ENCODE data around the gene RSPO4.
"Not testable (repeated sequence)": the region's sequence is repeated elsewhere in the genome, so short reads cannot be mapped to it uniquely, and the experiment has no call there.

Gene RSPO4

DNA sequence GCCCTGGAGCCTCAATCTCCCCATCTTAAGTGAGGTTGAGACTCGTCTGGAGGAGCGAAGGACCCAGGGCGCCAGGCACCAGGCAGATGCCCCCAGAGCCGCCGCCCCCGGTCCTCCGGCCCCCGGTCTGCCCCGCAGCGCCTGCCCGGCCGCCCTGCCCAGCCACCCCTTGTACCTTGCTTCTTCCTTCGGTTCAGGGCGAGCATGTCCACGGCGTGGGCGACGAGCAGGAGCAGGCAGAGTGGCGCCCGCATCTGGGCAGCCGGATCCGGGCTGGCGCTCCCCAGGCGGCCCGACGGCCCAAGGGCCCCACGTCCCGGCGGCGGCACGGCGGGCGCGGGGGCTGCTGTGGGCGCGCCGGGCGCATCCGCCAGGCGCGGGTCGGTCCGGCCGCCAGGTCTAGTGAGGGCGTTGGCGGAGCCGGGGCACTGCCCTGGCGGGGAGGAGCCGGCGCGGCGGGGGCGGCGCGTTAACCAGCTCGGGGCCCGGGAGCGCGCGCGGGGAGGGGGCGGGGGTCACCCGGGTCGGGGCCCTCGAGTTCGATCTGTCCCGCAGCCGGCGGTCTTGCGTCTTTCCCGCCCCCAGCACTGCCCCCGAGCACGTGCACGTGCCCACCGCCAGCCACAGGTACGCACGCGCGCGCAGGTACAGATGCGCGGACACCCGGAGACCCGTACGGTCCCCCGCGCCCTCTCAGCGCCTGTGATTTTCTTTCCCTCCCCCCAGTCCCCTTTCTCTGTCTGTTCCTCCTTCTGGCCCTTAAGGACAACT lies at the start of gene RSPO4:
TSS of gene RSPO4 (minus strand) at position 401 of the 771 bp plus-strand sequence. CDS start at position 254, 147 bp downstream.
- DNase-seq: peak in 1 of 2 experiments; percentile 40

DNA sequence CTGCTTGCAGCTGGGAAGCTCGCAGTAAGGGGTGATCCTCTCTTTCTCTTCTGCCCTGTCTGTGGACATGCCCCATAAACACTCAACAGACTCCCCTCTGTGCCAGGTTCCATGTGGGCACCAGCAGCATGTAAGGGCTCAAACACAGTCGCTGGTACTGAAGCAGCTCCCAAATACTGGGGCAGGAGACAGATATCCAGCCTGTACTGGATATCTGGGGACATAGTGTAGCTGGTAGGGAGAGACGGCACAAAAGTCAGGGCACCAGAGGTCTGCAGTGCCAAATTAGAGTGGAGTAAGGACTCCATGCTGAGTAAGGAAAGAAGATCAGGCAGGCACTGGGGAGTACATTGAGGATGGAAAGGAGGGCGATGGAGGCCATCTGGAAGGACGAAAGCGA lies 48.3 kb upstream of the RSPO4 start:
- no peak for DNase-seq

DNA sequence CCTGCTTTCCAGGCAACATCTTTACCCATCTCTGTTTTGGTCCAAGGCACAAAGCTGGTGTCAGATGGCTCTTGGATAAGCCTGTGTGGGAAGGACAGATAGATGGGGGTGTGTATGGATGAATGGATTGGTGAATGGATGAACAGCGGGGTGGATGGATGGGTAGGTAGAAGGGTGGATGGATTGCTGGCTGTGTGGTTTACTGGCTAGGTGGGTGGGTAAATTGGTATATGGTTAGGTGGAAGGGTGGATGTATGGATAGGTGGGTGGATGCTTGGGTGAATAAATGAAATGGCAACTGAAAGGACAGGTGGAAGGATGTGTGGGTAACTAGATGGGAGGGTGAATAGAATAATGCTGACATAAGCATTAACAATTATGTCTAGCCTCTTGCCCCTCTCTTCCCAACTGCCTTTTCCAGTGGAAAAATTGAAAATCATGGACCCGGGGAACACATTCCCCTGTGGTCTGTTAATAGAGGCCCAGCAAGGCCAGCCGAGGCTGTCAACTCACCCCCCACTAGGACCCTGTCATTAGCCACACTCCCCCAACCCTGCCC lies 43.8 kb upstream of the RSPO4 start:
- DNase-seq: no peak

DNA sequence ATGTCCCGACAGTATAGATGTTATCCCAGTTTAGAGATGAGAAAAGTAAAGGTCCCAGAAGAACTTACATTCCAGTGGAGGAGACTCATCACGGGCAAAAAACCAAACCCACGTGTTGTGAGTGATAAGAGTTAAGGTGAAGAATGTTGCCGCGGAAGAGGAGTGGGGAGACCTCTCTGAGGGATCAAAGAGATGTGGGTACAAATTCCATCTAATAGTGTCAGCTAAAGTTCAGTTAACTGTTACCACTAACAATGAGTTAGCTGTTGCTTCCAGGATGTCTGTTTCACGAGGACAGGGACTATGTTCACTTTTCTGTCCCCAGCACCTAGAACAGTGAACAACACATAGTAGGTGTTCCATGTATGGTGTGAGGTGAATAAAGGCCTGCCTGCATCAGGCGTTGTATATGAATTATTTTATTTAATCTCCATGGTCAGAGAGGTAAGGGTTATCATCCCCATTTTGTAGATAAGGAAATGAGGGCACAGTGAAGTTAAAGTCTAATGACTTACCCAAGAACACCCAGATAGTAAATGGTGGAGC lies 39.8 kb upstream of the RSPO4 start:
- no peak for DNase-seq

DNA sequence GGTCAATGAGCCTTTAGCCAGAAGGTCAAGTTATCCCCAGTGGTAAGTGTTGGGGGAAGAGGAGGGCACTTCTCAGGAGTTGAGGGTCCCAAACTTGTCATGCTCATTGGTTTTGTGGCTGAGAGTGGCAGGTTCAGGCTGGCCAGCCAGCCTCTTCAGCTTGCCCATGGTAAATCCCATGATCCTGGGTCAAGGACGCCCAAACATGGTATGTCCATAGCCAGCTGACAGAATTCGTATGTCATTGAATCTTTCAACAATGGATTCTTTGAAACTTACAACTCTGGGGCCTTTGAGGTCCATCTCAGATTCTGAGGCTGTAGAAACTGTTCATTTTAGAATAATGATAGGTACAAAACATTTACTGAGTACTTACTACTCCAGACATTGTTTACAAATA lies 36.1 kb upstream of the RSPO4 start:
- no peak for DNase-seq

DNA sequence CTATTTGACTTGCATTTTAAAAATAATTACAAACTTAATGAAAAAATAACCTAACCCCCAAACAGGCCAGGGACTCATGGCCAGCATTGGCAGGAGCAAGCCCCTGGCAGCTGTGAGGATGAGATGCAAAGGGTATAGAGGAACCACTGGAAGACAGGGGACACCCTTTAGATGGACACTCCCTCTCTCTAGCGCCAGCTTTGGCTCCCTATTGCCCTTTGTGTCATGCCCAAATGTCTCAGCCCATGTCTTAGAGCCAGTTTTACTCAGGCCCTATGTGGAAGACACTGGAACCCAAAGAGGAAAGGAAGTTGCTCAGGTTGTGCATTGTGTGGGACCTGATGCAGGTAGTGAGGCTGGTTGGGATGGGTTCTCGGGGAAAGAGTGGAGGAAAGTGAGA lies 34.9 kb upstream of the RSPO4 start:
- DNase-seq: no peak

DNA sequence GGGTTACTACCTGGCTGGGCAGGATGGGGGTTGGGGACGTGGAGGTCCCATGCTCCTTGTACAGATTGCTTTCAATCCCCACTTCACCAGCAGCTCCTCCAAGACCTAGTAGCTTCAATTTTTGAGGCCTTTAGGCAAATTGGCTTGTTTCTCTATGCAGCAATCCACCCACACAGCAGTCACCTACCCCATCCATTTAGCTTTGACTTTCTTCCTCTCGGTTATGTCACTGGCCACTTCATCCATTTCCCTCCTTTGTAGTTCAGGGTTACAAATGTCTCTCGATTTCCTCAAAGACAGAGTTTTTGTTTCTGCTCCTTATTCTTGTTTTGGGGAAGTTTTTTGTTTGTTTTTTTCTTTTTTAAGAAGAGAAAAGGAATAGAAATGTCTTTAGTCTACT lies 33.4 kb upstream of the RSPO4 start:
- DNase-seq: no peak

DNA sequence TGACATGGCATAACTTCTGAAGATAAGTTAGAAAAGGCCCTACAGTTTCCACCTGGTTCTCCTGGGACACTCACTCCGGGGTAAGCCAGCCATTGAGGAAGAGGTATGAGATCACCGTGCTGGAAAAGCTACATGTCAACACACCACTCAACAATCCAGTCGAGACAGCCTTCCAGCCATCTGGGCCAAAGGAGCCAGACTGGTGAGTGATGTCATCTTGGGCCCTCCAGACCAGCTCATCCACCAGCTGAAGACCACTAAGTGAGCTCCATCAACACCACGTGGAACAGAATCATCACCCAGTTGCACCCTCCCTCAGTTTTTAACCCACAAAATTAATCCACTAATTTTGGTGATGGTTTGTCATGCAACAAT lies 32.3 kb upstream of the RSPO4 start:
- no peak for DNase-seq

DNA sequence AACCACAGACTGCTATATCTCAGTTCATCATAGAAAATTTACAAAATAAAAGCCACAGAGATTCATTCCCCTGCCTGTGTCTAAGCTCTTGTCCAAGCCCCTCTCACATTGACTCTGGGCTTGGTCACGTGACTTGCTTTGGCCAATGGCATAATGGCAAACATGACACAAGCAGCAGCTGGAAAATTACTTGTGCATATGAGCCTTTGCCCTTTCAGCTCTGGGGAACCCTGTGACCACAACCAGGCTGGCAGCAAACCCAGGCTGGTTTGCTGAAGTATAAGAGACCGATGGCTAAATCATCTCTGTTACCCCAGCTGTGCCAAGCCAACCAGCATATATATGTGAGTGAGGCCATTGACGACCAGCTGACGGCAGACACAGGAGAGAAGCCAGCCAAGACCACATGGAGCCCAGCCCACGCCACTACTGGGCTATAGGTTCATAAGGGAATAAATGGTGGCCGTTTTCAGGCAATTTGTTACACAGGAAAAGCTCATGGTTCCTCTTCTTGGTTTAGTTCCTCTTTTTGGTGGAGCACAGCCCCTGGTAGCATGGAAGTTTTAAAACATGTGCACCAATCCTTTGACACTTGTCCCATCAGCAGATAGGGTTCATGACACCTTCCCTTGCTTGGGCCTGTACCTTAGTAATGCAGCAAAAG lies 31.8 kb upstream of the RSPO4 start:
- DNase-seq: no peak

DNA sequence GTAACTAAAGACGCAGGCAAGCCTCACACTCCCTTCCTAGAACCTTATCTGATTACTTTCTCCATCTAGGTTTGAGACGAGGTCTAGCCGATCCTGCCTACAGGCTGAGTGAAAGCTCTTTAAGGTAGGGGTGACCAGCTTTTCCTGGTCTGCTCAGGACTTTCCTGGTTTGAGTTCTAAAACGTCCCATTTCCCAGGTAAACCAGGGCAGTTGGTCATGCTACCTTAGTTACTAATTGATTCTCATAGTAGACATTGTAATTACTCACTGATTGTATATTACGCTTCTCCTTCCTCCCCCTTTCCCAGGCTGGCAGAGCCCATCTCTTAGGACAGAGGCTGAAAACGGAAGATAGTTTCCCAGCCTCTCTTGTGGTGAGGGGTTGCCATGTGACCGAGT lies 27.9 kb upstream of the RSPO4 start:
- no peak for DNase-seq

DNA sequence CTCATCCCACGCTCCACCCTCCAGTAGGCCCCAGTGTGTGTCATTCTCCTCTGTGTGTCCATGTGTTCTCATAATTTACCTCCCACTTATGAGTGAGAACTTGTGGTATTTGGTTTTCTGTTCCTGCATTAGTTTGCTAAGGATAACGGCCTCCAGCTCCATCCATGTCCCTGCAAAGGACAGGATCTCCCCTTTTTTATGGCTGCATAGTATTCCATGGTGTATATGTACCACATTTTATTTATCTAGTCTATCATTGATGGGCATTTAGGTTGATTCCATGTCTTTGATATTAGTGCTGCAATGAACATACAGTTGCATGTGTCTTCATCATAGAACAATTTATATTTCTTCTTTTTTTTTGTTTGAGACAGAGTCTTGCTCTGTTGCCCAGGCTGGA lies 24.1 kb upstream of the RSPO4 start:
- DNase-seq: not testable (repeated sequence)

DNA sequence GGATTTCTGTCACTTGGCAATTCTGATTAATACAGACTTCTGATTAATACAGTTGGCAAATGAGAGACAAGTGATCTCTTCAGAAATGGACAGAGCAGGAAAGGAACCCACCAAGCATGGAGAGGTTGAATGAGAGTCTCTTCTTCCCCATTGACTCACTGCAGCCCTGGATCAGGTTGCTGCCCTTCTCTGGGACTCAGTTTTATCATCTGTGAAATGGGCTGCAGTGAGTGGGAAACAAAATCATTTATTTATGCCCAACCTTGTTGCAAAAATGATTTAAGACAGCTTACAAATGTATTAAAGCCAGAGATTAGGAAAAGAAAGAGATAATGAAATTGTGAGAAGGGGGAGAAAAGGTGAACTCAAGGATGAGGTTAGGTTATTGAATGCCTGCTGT lies 20.8 kb upstream of the RSPO4 start:
- DNase-seq: no peak

DNA sequence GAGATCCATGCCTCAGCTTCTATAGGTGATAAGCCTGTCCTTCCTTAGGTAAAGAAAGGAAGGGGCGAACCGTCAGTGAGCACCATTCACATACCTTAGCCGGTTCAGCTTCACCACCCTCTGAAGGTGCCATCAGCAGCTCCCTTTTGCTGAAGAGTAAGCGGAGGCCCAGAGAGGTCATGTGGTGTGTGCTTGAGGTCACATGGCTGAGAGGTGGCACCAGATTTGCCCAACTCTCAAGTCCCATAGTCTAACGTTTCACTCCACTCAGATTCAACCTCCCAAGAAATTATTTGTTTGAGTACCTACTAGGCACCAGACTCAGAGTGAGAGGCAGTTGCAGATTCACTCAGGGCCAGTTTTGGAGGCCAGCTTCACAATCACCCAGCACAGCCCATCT lies 18.5 kb upstream of the RSPO4 start:
- DNase-seq: no peak

DNA sequence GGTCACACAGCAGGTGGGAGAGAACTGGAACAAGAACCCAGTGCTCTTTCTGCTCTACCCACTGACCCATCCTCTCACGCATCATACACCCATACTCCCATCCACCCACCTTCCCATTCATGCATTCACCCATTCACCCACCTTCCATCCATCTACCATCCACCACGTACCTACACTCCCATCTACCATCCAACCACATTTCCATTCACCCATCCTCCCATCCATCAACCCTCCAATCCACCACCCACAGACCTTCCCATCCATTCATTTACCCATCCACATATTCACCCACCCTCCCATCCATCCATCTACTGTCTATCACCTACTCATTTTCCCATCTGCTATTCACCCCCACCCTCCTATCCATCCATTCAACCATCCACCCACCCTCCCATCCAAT lies 17.2 kb upstream of the RSPO4 start:
- DNase-seq: no peak

DNA sequence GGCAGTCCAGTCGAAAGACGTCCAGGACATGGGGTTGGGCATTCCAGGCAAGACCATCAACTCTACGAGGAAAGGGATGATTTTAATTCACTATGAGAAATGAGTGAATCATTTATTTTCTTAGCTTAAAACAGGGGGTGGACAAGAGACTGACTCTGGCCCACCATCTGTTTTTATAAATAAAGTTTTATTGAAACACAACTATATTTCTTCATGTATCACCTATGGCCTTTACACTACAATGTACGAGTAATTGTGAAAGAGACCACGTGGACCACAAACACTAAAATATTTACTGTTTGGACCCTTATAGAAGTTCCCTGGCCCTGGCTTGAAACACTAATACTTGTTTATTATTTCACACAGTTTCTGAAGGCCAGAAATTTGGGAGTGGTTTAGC lies 15.6 kb upstream of the RSPO4 start:
- no peak for DNase-seq

DNA sequence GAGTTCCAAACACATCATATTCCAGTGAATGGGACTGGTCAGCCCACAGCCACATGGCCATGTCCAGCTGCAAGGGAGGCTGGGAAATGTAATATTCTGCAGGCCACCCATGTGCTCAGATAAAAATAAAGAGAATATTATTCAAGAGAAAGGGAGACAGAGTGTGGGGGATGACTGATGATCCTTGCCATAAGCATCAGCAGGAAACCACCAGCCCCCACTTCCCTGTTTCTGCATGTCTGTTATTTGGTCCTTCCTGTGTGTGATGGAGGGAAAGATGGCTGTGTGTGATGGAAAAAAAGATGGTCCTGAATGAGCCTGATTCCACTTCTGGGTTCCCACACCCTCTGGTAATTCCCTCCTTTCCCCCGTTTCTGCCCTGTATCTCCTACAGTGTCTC lies 13.1 kb upstream of the RSPO4 start:
- DNase-seq: no peak

DNA sequence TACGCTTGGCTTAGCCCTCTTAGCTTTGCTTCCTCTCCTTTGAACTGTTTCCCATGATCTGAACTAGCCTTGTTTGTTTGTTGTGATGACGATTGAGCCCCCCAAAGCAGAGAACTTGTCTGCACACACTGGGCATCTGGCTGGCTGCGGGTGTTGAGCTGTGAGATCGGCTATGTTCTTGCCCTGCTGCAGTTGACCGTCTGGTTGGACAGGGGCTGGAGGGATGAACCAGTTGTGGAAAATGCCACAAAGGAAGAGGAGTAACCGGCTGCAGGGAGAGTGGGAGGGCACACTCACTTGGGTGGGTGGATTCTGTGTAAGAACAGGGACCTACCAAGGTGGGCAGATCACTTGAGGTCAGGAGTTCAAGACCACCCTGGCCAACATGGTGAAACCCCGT lies 12.4 kb upstream of the RSPO4 start:
- DNase-seq: no peak

DNA sequence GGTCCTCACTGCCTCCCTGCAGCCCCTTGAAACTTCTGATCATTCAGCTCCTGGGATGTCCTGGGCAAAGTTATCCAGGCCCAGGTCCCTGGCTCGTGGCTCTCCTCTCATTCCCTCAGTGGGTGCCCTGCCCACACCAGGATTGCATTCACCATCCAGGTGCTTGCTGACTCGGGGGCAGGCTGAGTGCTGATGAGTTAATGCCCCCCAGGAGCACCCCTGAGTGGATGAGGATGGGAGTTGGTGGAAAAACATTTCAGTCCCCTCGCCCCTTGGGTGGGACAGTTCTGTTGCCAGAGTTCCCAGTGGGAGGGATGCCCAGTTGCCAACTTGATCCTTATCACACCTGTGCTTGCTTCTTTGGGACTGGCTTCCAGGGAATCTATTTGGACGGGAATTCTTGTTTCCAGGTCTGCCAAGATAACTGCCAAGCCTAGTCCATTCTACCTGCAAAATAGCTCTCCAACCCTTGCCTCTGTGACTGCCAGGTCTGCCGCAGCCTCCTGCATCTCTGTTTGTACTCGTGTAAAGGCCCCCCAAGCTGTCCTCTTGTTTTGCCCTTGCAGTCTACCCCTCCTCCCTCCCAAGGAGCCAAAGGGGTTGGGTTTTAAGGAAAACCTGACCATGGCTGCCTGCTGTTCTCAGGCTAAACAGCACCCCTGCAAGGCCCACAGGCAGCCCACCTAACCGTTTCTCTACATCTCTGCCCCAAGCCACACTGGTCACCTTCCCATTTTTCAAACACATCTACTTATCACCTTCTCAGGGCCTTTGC lies 11.6 kb upstream of the RSPO4 start:
- DNase-seq: no peak

DNA sequence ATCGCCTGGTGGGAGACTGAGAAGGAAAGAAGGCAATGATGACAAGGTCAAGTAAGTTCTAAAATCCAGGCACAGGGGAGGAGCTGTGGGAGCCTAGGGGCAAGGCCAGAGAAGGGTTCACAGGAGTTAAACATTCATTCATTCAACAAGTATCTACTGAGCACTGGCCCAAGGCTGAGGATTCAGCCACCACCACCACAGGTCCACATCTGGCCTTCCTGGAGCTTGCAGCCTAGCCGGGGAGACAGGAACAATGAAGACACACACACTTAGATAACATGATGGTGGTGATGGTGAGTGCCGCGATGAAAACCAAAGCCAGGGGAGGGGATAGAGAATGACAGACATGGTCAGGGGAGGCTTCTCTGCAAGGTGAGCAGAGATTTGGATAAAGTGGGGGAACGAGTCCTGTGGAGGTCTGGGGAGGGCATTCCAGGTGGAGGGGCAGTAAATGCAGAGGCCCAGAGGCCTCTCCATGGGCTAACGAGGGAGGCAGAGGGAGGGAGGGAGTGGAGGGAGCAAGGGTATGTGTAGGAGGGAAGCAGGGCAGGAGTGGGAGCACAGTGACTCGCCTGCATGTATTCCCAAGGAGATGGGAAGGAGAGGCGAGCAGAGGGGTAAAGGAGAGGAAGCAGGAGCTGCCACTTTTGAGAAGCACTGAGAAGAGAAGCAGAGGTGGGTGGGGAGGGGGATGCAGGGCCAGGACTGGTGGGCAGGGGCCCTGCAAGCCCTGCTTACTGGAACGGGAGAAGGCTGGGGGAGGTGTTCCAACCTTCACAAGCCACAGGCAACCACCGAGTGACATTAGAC lies 10.5 kb upstream of the RSPO4 start:
- no peak for DNase-seq

DNA sequence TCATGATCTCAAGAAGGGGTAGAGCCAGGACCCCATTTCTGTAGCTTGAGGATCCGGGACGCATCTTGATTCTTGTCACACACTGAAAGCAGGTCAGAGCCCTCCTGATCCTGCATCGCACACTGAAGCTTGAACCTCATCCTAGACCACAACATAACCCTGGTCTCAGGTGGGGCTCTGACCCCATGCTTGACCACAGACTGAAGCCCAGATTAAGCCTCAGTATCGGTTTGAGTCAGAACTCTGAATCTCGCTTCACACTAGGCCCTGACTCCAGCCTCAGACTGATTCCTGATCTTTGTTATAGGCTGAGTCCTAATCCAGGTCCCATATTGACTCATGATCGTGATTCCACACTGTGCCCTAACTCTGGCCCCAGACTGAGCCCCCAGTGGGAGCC lies 8.5 kb upstream of the RSPO4 start:
- DNase-seq: no peak

DNA sequence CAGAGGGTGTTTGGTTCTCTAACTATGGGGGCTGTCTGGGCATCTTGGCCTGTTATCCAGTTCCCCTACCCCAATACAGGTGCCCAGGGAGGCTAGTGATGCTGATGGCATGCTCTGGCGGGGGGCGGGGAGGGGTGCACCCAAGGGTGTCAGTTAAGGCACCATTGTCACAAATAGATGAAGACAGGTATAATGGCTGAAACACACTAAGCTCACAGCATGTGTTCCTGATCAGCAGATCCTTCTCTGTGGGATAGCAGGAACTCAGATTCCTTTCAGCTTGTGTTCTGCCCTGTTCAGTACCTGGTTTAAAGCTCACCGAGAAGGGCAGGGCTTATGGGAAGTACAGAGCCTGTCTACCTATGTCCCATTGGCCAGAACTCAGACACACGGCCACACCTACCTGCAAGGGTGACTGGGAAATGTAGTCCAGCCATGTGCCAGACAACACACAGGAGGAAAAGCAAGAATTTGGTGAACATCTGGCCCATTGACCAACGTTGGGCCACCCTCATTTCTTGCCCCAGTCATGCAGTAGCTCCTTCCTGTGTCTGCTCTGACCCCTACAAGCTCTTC lies 3.4 kb upstream of the RSPO4 start:
- peak; percentile 59 to 83 for DNase-seq
